Measurements from ENCODE around the gene PLPP4.
A peak's percentile ranks its signal among the peaks of the same experiment; 100 is the strongest.

Gene PLPP4

GRCh38 chr10:120456626-120457430, at the start of gene PLPP4:
PLPP4 (plus strand) TSS chr10:120457227; CDS start chr10:120457306, 79 bp downstream.
- DNase-seq (ENCODE audit: low read depth), result no peak

- DNase-seq (ENCODE audit: low read depth), result no peak
Observed at GRCh38 chr10:120409816-120410215, 47.2 kb upstream of the PLPP4 start.

GRCh38 chr10:120414946-120415345, 42.1 kb upstream of the PLPP4 start:
- DNase-seq (ENCODE audit: low read depth), result no peak

- DNase-seq (ENCODE audit: low read depth), result no peak
Observed at GRCh38 chr10:120415709-120416330, 41.2 kb upstream of the PLPP4 start.

- no peak for DNase-seq (ENCODE audit: low read depth)
Observed at GRCh38 chr10:120420421-120420820, 36.6 kb upstream of the PLPP4 start.

- no peak for DNase-seq (ENCODE audit: low read depth)
Observed at GRCh38 chr10:120421250-120421649, 35.8 kb upstream of the PLPP4 start.

GRCh38 chr10:120422457-120422856, 34.6 kb upstream of the PLPP4 start:
- no peak for DNase-seq (ENCODE audit: low read depth)

GRCh38 chr10:120423431-120424197, 33.4 kb upstream of the PLPP4 start:
- peak; percentile 3 for DNase-seq (ENCODE audit: low read depth)

GRCh38 chr10:120424198-120424464, 32.9 kb upstream of the PLPP4 start:
- DNase-seq (ENCODE audit: low read depth), result no peak

- DNase-seq (ENCODE audit: low read depth), result no peak
Observed at GRCh38 chr10:120426306-120426705, 30.7 kb upstream of the PLPP4 start.

- no peak for DNase-seq (ENCODE audit: low read depth)
Observed at GRCh38 chr10:120428754-120429153, 28.3 kb upstream of the PLPP4 start.

- no peak for DNase-seq (ENCODE audit: low read depth)
Observed at GRCh38 chr10:120429395-120429794, 27.6 kb upstream of the PLPP4 start.

- DNase-seq (ENCODE audit: low read depth), result no peak
Observed at GRCh38 chr10:120431251-120431651, 25.8 kb upstream of the PLPP4 start.

GRCh38 chr10:120432209-120432608, 24.8 kb upstream of the PLPP4 start:
- DNase-seq (ENCODE audit: low read depth), result no peak

- DNase-seq (ENCODE audit: low read depth), result no peak
Observed at GRCh38 chr10:120433141-120433540, 23.9 kb upstream of the PLPP4 start.

- DNase-seq (ENCODE audit: low read depth), result no peak
Observed at GRCh38 chr10:120436439-120437112, 20.5 kb upstream of the PLPP4 start.

GRCh38 chr10:120437541-120437940, 19.5 kb upstream of the PLPP4 start:
- DNase-seq (ENCODE audit: low read depth), result no peak

GRCh38 chr10:120451968-120452367, 5.1 kb upstream of the PLPP4 start:
- DNase-seq (ENCODE audit: low read depth), result no peak

GRCh38 chr10:120453319-120453718, 3.7 kb upstream of the PLPP4 start:
- no peak for DNase-seq (ENCODE audit: low read depth)

GRCh38 chr10:120453886-120454285, 3.1 kb upstream of the PLPP4 start:
- no peak for DNase-seq (ENCODE audit: low read depth)

GRCh38 chr10:120455004-120455403, 2.0 kb upstream of the PLPP4 start:
- no peak for DNase-seq (ENCODE audit: low read depth)

GRCh38 chr10:120455606-120456005, 1.4 kb upstream of the PLPP4 start:
- no peak for DNase-seq (ENCODE audit: low read depth)

All from CMK (cell line).